Peyer's patch (tissue), 4 donors: ENCODE data around the gene CTSL. TPM values are rescaled to one million over a fixed set of nuclear protein-coding genes. Genes with fewer than 3 reads are reported as not detected.

Experiments used
- DNase-seq, 3 donors: peaks; one replicate each; pipeline ENCODE4 v3.0.0-alpha.2; 2017 to 2019
- H3K27ac ChIP-seq, 4 donors: fragments of 200-600 bp; sonication (generic); one replicate each; pipeline ENCODE4 v1.5.1; 2016 to 2019
- H3K27me3 ChIP-seq, 2 donors: fragments of 200-600 bp; sonication (generic); one replicate each; pipeline ENCODE4 v1.5.1; 2019
- H3K36me3 ChIP-seq, 3 donors: fragments of 200-600 bp; sonication (generic); one replicate each; pipeline ENCODE4 v1.5.1; 2016 to 2019
- H3K4me1 ChIP-seq, 4 donors: fragments of 200-600 bp; sonication (generic); one replicate each; pipeline ENCODE4 v1.5.1; 2016 to 2019
- H3K4me3 ChIP-seq, 4 donors: fragments of 200-600 bp; sonication (generic); 1 replicate in 3 of 4; 2 replicates in 1 of 4; pipeline ENCODE4 v1.5.1; 2016 to 2019; ENCODE audit warnings: mild to moderate bottlenecking in 1 of 4
- H3K9me3 ChIP-seq, 4 donors: fragments of 200-600 bp; sonication (generic); one replicate each; pipeline ENCODE4 v1.5.1; 2016 to 2019; ENCODE audit warnings: mild to moderate bottlenecking in 1 of 4
- POLR2A ChIP-seq, 2 donors: fragments of 450-650 bp; IDR thresholded peaks; one replicate each; pipeline ENCODE4 v1.5.1; 2017; ENCODE audit warnings: antibody characterized with exemption in 2 of 2, mild to moderate bottlenecking in 2 of 2, moderate library complexity in 2 of 2
- total RNA-seq, 4 donors: library from RNA; depleted of rRNA; stranded (reverse); fragments of >200 nt; gene quantifications; one replicate each; pipeline ENCODE4 v1.1.0, GENCODE V29; 2016
- TF ChIP-seq, protein P1 (sequence below), 6 experiments: fragments of 450-650 bp in 4 of 6; fragments of 200-600 bp in 2 of 6; sonication (generic) in 1 of 6; IDR thresholded peaks; one replicate each; pipeline ENCODE4 v1.5.1; 2017 to 2019; ENCODE audit warnings: antibody characterized with exemption in 6 of 6, mild to moderate bottlenecking in 3 of 6, moderate library complexity in 1 of 6

CTSL gene
- total RNA-seq, 4 donors from 2014 or later = 14.3 to 23.5 (median 19.6) TPM

DNA sequence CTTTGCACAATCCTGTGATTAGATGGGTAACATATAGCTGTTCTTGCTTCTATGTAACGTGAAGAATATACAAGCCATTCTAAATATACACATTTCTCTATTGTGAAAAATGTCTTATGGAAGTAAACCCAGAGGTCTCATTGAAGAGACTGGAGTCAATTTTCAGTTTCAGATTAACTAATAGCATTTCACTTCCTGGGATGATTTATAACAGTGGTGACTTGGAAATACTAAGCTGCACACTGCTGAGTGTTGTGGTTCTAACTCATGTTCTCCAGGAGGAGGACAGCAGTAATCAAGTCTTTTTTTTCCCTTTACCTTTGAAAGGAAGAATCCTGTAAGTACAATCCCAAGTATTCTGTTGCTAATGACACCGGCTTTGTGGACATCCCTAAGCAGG, 3.3 kb downstream of the CTSL start:
- Histone ChIP-seq H3K36me3 (peaks cover 0 to 13% (median 0%) of the 10 kb centered on the region in 3 donors), H3K27ac (no peak overlapping the region), H3K4me1 (peaks cover 0 to 18% (median 0%) of the 10 kb centered on the region in 4 donors), H3K4me3 (no peak overlapping the region), H3K27me3 (no peaks in the 10 kb centered on the region), H3K9me3 (no peaks in the 10 kb centered on the region)
- TF ChIP-seq, protein P1, sequence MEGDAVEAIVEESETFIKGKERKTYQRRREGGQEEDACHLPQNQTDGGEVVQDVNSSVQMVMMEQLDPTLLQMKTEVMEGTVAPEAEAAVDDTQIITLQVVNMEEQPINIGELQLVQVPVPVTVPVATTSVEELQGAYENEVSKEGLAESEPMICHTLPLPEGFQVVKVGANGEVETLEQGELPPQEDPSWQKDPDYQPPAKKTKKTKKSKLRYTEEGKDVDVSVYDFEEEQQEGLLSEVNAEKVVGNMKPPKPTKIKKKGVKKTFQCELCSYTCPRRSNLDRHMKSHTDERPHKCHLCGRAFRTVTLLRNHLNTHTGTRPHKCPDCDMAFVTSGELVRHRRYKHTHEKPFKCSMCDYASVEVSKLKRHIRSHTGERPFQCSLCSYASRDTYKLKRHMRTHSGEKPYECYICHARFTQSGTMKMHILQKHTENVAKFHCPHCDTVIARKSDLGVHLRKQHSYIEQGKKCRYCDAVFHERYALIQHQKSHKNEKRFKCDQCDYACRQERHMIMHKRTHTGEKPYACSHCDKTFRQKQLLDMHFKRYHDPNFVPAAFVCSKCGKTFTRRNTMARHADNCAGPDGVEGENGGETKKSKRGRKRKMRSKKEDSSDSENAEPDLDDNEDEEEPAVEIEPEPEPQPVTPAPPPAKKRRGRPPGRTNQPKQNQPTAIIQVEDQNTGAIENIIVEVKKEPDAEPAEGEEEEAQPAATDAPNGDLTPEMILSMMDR (IDR thresholded peaks at IDR 0.05) = no peak
- no peak for TF ChIP-seq POLR2A (IDR thresholded peaks at IDR 0.05)
- no peak for DNase-seq

DNA sequence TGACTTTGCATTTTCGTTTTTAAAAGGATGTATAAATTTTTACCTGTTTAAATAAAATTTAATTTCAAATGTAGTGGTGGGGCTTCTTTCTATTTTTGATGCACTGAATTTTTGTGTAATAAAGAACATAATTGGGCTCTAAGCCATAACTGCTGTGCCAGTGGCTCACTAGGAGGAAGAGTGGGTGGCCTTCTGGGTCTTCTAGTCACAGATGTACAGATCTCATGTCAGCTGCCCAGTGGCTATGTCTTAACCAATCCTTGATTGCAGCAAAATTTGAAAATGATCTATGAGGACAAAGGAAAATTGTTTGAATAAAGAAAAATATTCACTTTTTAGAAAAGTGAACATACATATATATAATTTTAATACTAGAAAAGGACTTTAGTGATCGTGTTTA, 5.4 kb downstream of the CTSL start:
- no peak overlapping the region for H3K4me3 ChIP-seq
- H3K9me3 ChIP-seq = no peaks in the 10 kb centered on the region
- H3K27ac ChIP-seq = no peak overlapping the region
- peaks cover 0 to 18% (median 0%) of the 10 kb centered on the region in 4 donors for H3K4me1 ChIP-seq
- peaks cover 0 to 13% (median 0%) of the 10 kb centered on the region in 3 donors for H3K36me3 ChIP-seq
- no peak for TF ChIP-seq POLR2A (IDR thresholded peaks at IDR 0.05)
- TF ChIP-seq, protein P1 (IDR thresholded peaks at IDR 0.05) = no peak
- H3K27me3 ChIP-seq = no peaks in the 10 kb centered on the region
- DNase-seq = no peak

DNA sequence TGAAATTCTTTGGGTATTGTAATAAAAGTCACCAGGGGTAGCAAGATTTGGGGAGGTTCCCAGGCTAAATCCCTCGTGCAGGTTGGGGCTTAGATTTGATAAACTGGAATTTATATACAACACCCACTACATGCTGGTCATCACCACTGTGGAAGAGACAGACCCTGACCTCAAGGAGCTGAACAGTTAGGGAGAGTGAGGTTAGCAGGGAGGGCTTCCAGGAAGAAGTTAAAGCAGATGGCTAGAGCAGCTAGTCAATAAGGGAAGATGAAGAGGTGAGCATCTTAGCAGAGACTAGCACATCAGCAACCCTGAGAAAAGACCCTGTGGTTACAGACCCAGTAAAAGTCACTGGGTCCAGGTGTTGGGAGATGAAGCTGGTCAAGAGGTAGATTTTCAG, 6.4 kb downstream of the CTSL start:
- H3K27me3 ChIP-seq = no peaks in the 10 kb centered on the region
- H3K4me3 ChIP-seq = no peak overlapping the region
- peaks cover 0 to 8% (median 0%) of the 10 kb centered on the region in 4 donors for H3K4me1 ChIP-seq
- no peaks in the 10 kb centered on the region for H3K9me3 ChIP-seq
- H3K36me3 ChIP-seq = peaks cover 0 to 13% (median 0%) of the 10 kb centered on the region in 3 donors
- no peak overlapping the region for H3K27ac ChIP-seq
- no peak for DNase-seq
- TF ChIP-seq, protein P1 (IDR thresholded peaks at IDR 0.05) = no peak
- TF ChIP-seq POLR2A (IDR thresholded peaks at IDR 0.05) = no peak

DNA sequence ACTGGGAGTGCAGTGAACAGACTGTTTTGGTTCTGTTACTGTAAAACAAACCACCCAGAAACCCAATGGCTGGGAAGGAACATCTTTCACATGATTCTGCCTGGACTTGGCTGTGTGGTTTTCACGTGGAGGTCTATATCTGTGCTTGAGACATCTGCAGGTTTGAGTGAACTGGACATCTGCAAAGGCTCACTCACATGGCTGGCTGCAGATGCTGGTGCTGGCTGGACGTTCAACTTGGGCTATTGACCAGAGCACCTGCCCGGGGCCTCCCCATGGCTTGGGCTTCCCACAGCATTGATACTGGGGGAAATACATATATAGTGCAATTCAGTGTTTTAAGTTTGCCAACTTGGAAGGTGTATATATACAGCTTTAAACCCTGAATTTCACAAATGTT, 6.8 kb downstream of the CTSL start:
- TF ChIP-seq POLR2A (IDR thresholded peaks at IDR 0.05) = no peak
- TF ChIP-seq, protein P1 (IDR thresholded peaks at IDR 0.05) = no peak
- Histone ChIP-seq H3K4me3 (no peak overlapping the region), H3K27ac (no peak overlapping the region), H3K4me1 (peaks cover 0 to 6% (median 0%) of the 10 kb centered on the region in 4 donors), H3K27me3 (no peaks in the 10 kb centered on the region), H3K9me3 (no peaks in the 10 kb centered on the region), H3K36me3 (peaks cover 0 to 13% (median 0%) of the 10 kb centered on the region in 3 donors)
- no peak for DNase-seq

GRCh38 chr9:87733273-87734052, 7.5 kb downstream of the CTSL start:
- H3K4me3 ChIP-seq = no peak overlapping the region
- TF ChIP-seq, protein P1 (IDR thresholded peaks at IDR 0.05) = no peak
- TF ChIP-seq POLR2A (IDR thresholded peaks at IDR 0.05) = no peak
- no peaks in the 10 kb centered on the region for H3K9me3 ChIP-seq
- H3K4me1 ChIP-seq = peaks cover 0 to 6% (median 0%) of the 10 kb centered on the region in 4 donors
- no peaks in the 10 kb centered on the region for H3K27me3 ChIP-seq
- H3K36me3 ChIP-seq = peaks cover 0 to 13% (median 0%) of the 10 kb centered on the region in 3 donors
- no peak overlapping the region for H3K27ac ChIP-seq
- no peak for DNase-seq
